ENCODE measurements around the gene CDPF1. TPM values are rescaled to one million over a fixed set of nuclear protein-coding genes. Genes with fewer than 3 reads are reported as not detected.

CDPF1 gene
- total and polyA plus RNA-seq, 2 of the 13 experiments (the other 11 are each of a cell fraction or from before 2014, with no cell fraction given): 5.2 to 8.1 TPM

- TF ChIP-seq ZZZ3 (CRISPR knock-in tag; IDR thresholded peaks at IDR 0.05; ENCODE audit: borderline replicate concordance) (no peak), HNRNPL (IDR thresholded peaks at IDR 0.05; ENCODE audit: low read depth, low read length) (no peak), FOXM1 (CRISPR knock-in tag; IDR thresholded peaks at IDR 0.05) (no peak), ZNF124 (CRISPR knock-in tag; IDR thresholded peaks at IDR 0.05) (no peak), NFYB (CRISPR knock-in tag; IDR thresholded peaks at IDR 0.05) (peak; percentile 81), NFYC (CRISPR knock-in tag; IDR thresholded peaks at IDR 0.05) (peak; percentile 61), FOXA3 (CRISPR knock-in tag; IDR thresholded peaks at IDR 0.05) (no peak), ZNF614 (CRISPR knock-in tag; IDR thresholded peaks at IDR 0.05; ENCODE audit: borderline replicate concordance) (no peak), ZNF569 (CRISPR knock-in tag; IDR thresholded peaks at IDR 0.05; ENCODE audit: borderline replicate concordance) (no peak), ARNT2 (CRISPR knock-in tag; IDR thresholded peaks at IDR 0.05; ENCODE audit: low read depth) (no peak), POLR2G (IDR thresholded peaks at IDR 0.05; ENCODE audit: low read depth, low read length) (no peak), NFKBIZ (CRISPR knock-in tag; IDR thresholded peaks at IDR 0.05) (no peak), ZBTB7B (CRISPR knock-in tag; IDR thresholded peaks at IDR 0.05) (no peak), MAZ (IDR thresholded peaks at IDR 0.05; ENCODE audit: borderline replicate concordance, low read depth, low read length) (no peak), MAZ (CRISPR knock-in tag; IDR thresholded peaks at IDR 0.05; ENCODE audit: low read depth) (no peak), ZNF430 (CRISPR knock-in tag; IDR thresholded peaks at IDR 0.05) (no peak), TBX3 (IDR thresholded peaks at IDR 0.05; ENCODE audit: borderline replicate concordance) (no peak), RFXANK (CRISPR knock-in tag; IDR thresholded peaks at IDR 0.05) (no peak), MEIS2 (CRISPR knock-in tag; IDR thresholded peaks at IDR 0.05) (no peak)
- TF ChIP-seq, protein P1, sequence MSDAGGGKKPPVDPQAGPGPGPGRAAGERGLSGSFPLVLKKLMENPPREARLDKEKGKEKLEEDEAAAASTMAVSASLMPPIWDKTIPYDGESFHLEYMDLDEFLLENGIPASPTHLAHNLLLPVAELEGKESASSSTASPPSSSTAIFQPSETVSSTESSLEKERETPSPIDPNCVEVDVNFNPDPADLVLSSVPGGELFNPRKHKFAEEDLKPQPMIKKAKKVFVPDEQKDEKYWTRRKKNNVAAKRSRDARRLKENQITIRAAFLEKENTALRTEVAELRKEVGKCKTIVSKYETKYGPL (CRISPR knock-in tag; IDR thresholded peaks at IDR 0.05): no peak
- TF ChIP-seq, protein P2, sequence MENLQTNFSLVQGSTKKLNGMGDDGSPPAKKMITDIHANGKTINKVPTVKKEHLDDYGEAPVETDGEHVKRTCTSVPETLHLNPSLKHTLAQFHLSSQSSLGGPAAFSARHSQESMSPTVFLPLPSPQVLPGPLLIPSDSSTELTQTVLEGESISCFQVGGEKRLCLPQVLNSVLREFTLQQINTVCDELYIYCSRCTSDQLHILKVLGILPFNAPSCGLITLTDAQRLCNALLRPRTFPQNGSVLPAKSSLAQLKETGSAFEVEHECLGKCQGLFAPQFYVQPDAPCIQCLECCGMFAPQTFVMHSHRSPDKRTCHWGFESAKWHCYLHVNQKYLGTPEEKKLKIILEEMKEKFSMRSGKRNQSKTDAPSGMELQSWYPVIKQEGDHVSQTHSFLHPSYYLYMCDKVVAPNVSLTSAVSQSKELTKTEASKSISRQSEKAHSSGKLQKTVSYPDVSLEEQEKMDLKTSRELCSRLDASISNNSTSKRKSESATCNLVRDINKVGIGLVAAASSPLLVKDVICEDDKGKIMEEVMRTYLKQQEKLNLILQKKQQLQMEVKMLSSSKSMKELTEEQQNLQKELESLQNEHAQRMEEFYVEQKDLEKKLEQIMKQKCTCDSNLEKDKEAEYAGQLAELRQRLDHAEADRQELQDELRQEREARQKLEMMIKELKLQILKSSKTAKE (CRISPR knock-in tag; IDR thresholded peaks at IDR 0.05; ENCODE audit: borderline replicate concordance): no peak
- TF ChIP-seq, protein P3, sequence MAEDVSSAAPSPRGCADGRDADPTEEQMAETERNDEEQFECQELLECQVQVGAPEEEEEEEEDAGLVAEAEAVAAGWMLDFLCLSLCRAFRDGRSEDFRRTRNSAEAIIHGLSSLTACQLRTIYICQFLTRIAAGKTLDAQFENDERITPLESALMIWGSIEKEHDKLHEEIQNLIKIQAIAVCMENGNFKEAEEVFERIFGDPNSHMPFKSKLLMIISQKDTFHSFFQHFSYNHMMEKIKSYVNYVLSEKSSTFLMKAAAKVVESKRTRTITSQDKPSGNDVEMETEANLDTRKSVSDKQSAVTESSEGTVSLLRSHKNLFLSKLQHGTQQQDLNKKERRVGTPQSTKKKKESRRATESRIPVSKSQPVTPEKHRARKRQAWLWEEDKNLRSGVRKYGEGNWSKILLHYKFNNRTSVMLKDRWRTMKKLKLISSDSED (CRISPR knock-in tag; IDR thresholded peaks at IDR 0.05): no peak
- TF ChIP-seq, protein P4, sequence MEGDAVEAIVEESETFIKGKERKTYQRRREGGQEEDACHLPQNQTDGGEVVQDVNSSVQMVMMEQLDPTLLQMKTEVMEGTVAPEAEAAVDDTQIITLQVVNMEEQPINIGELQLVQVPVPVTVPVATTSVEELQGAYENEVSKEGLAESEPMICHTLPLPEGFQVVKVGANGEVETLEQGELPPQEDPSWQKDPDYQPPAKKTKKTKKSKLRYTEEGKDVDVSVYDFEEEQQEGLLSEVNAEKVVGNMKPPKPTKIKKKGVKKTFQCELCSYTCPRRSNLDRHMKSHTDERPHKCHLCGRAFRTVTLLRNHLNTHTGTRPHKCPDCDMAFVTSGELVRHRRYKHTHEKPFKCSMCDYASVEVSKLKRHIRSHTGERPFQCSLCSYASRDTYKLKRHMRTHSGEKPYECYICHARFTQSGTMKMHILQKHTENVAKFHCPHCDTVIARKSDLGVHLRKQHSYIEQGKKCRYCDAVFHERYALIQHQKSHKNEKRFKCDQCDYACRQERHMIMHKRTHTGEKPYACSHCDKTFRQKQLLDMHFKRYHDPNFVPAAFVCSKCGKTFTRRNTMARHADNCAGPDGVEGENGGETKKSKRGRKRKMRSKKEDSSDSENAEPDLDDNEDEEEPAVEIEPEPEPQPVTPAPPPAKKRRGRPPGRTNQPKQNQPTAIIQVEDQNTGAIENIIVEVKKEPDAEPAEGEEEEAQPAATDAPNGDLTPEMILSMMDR (CRISPR knock-in tag; IDR thresholded peaks at IDR 0.05): no peak
Observed at GRCh38 chr22:46275455-46276122, 25.5 kb upstream of the CDPF1 start (continued).

Data from HepG2 (cell line).